GM23338 (cell line): Measurements from ENCODE around the gene TRIOBP. TPM values are rescaled to one million over a fixed set of nuclear protein-coding genes. Genes with fewer than 3 reads are reported as not detected.

Experiments used
- ATAC-seq: fragments of 200-7000 bp; cut with Tn5 transposase; 3 replicates; pipeline ENCODE4 v1.9.1; 2020
- DNase-seq: peaks from one replicate; pipeline ENCODE4 v3.0.0-alpha.2; 2015; ENCODE audit warnings: low spot score
- H2AFZ ChIP-seq: fragments of 200-600 bp; sonication (generic); 2 replicates; pipeline ENCODE4 v1.8.0; 2016; ENCODE audit warnings: antibody characterized with exemption, mild to moderate bottlenecking, moderate library complexity
- H3F3A ChIP-seq: fragments of 200-600 bp; sonication (generic); replicated peaks from 2 replicates; pipeline ENCODE4 v1.8.0; 2017; ENCODE audit warnings: antibody characterized with exemption, mixed run types, low read depth
- H3K27ac ChIP-seq: fragments of 200-600 bp; sonication (generic); 2 replicates; pipeline ENCODE4 v1.6.1; 2016; ENCODE audit warnings: low read depth
- H3K27me3 ChIP-seq: fragments of 200-600 bp; sonication (generic); 2 replicates; pipeline ENCODE4 v1.8.0; 2016; ENCODE audit warnings: mild to moderate bottlenecking, mixed run types, moderate library complexity; ENCODE audit not compliant: insufficient read depth
- H3K36me3 ChIP-seq: fragments of 200-600 bp; sonication (generic); 2 replicates; pipeline ENCODE4 v1.8.0; 2016; ENCODE audit warnings: mild to moderate bottlenecking; ENCODE audit not compliant: insufficient read depth
- H3K4me1 ChIP-seq: fragments of 200-600 bp; sonication (generic); 2 replicates; pipeline ENCODE4 v1.8.0; 2016; ENCODE audit warnings: mild to moderate bottlenecking, moderate library complexity; ENCODE audit not compliant: insufficient read depth
- H3K4me2 ChIP-seq: fragments of 200-600 bp; sonication (generic); 2 replicates; pipeline ENCODE4 v1.7.1; 2017; ENCODE audit warnings: mixed run types
- H3K4me3 ChIP-seq: fragments of 200-600 bp; sonication (generic); 2 replicates; pipeline ENCODE4 v1.6.1; 2016; ENCODE audit warnings: mixed run types
- H3K79me2 ChIP-seq: fragments of 200-600 bp; sonication (generic); replicated peaks from 2 replicates; pipeline ENCODE4 v1.8.0; 2017; ENCODE audit warnings: mild to moderate bottlenecking; ENCODE audit not compliant: insufficient read depth
- H3K9me2 ChIP-seq: fragments of 200-600 bp; sonication (generic); 2 replicates; pipeline ENCODE4 v1.8.0; 2017; ENCODE audit not compliant: insufficient read depth
- H4K20me1 ChIP-seq: fragments of 200-600 bp; sonication (generic); replicated peaks from 2 replicates; pipeline ENCODE4 v1.8.0; 2017; ENCODE audit warnings: mild to moderate bottlenecking; ENCODE audit not compliant: insufficient read depth
- H3K27ac Mint-ChIP-seq: 2 replicates; pipeline ENCODE4 v1.8.0; 2020; ENCODE audit warnings: inconsistent platforms, mild to moderate bottlenecking, moderate library complexity, mixed read lengths
- H3K27me3 Mint-ChIP-seq: 3 replicates; pipeline ENCODE4 v1.8.0; 2022; ENCODE audit warnings: low read depth, mild to moderate bottlenecking, moderate library complexity, mixed read lengths, inconsistent platforms; ENCODE audit not compliant: insufficient read depth, poor library complexity
- H3K36me3 Mint-ChIP-seq: 3 replicates; pipeline ENCODE4 v1.8.0; 2021; ENCODE audit warnings: low read depth, mild to moderate bottlenecking, inconsistent platforms, moderate library complexity, mixed read lengths
- H3K4me1 Mint-ChIP-seq: 3 replicates; pipeline ENCODE4 v1.8.0; 2020; ENCODE audit warnings: mild to moderate bottlenecking, inconsistent platforms, mixed read lengths
- H3K4me3 Mint-ChIP-seq: 3 replicates; pipeline ENCODE4 v1.8.0; 2021; ENCODE audit warnings: moderate library complexity, mild to moderate bottlenecking, inconsistent platforms, mixed read lengths
- H3K9me3 Mint-ChIP-seq: 3 replicates; pipeline ENCODE4 v1.8.0; 2020; ENCODE audit warnings: moderate library complexity, mild to moderate bottlenecking, inconsistent platforms, mixed read lengths
- EZH2phosphoT487 ChIP-seq: fragments of 200-600 bp; sonication (generic); IDR thresholded peaks from one replicate; pipeline ENCODE4 v1.8.1; 2018; ENCODE audit warnings: antibody characterized with exemption; ENCODE audit not compliant: unreplicated experiment
- NANOG ChIP-seq: IDR thresholded peaks from 2 replicates; pipeline ENCODE4 v1.6.1; 2016; ENCODE audit warnings: antibody characterized with exemption, borderline replicate concordance
- REST ChIP-seq: IDR thresholded peaks from one replicate; pipeline ENCODE4 v1.6.1; 2018; ENCODE audit warnings: antibody characterized with exemption; ENCODE audit not compliant: unreplicated experiment
- ZNF114 ChIP-seq: fragments of 250-450 bp; sonication (Bioruptor Pico); IDR thresholded peaks from 2 replicates; pipeline ENCODE4 v1.5.0; 2020; ENCODE audit warnings: mild to moderate bottlenecking, moderate library complexity
- ZNF331 ChIP-seq: fragments of 250-450 bp; sonication (Bioruptor Pico); IDR thresholded peaks from 2 replicates; pipeline ENCODE4 v1.5.0; 2020; ENCODE audit warnings: low read depth, mild to moderate bottlenecking, moderate library complexity
- ZNF462 ChIP-seq: fragments of 250-450 bp; sonication (Bioruptor Pico); IDR thresholded peaks from 2 replicates; pipeline ENCODE4 v1.5.0; 2020; ENCODE audit warnings: mild to moderate bottlenecking, moderate library complexity
- polyA plus RNA-seq: library from polyadenylated mRNA; unstranded; fragments of >200 nt; fragmentation: Nextera tagmentation; extraction: Ambion mirVana; gene quantifications from 2 replicates; pipeline ENCODE4 v1.2.1, GENCODE V29; 2016
- total RNA-seq: library from RNA; depleted of rRNA; stranded (reverse); fragments of >200 nt; shearing (Covaris generic); gene quantifications from 2 replicates; pipeline ENCODE4 v1.2.3, GENCODE V29; 2014

Gene TRIOBP
- total and polyA plus RNA-seq, 2 experiments from 2014 or later: 21.4 to 48.4 TPM

GRCh38 chr22:37805810-37806277, 109.0 kb downstream of the TRIOBP start (continued):
- no peak for TF ChIP-seq ZNF462 (CRISPR knock-in tag)
- TF ChIP-seq REST: no peak

GRCh38 chr22:37806409-37807333, 109.8 kb downstream of the TRIOBP start:
- Mint-ChIP-seq H3K36me3 (no peaks in the 10 kb centered on the region), H3K4me1 (peaks cover 28% of the 10 kb centered on the region), H3K27ac (no peak overlapping the region), H3K4me3 (peak overlapping the region; percentile 89), H3K9me3 (no peaks in the 10 kb centered on the region; the same call in 2 of the 3 replicates), H3K27me3 (peaks cover 56% of the 10 kb centered on the region)
- 0 out of 2 replicates have a peak, but pooled peaks cover 6% of the 10 kb centered on the region for H3K79me2 ChIP-seq
- no peak overlapping the region for H2AFZ ChIP-seq
- DNase-seq (peak; percentile 47), ATAC-seq (no peak)
- H3K4me3 ChIP-seq: peak overlapping the region; percentile 86
- H3K4me1 ChIP-seq: peaks cover 25% of the 10 kb centered on the region
- H3K4me2 ChIP-seq: peak overlapping the region; percentile 100
- no peak overlapping the region for H3K27ac ChIP-seq
- peaks cover 20% of the 10 kb centered on the region for H3F3A ChIP-seq
- no peaks in the 10 kb centered on the region for H3K36me3 ChIP-seq
- peaks cover 63% of the 10 kb centered on the region for H3K27me3 ChIP-seq
- H3K9me2 ChIP-seq: no peaks in the 10 kb centered on the region
- H4K20me1 ChIP-seq: peaks cover 2% of the 10 kb centered on the region
- TF ChIP-seq EZH2phosphoT487: no peak
- TF ChIP-seq ZNF331 (CRISPR knock-in tag): no peak
- TF ChIP-seq NANOG: no peak
- no peak for TF ChIP-seq ZNF114
